Right lobe of liver (tissue), 6 donors: Measurements from ENCODE around the gene MYH10. TPM values are rescaled to one million over a fixed set of nuclear protein-coding genes. Genes with fewer than 3 reads are reported as not detected.

Source experiments
- ATAC-seq, 4 donors: fragments of 200-7000 bp; cut with Tn5 transposase; one replicate each; pipeline ENCODE4 v1.9.1; 2020; ENCODE audit warnings: mild to moderate bottlenecking in 4 of 4, moderate library complexity in 4 of 4
- DNase-seq, 3 donors: peaks; one replicate each; pipeline ENCODE4 v3.0.0-alpha.2; 2020
- H3K27ac ChIP-seq, 3 donors: fragments of 200-600 bp; one replicate each; pipeline ENCODE4 v1.8.0; 2022
- H3K27me3 ChIP-seq, 2 donors: fragments of 200-600 bp; one replicate each; pipeline ENCODE4 v1.8.0; 2022
- H3K36me3 ChIP-seq, 4 donors: fragments of 200-600 bp; sonication (generic) in 1 of 4; one replicate each; pipeline versions ENCODE4 v1.5.1 to v1.8.0; 2017 to 2022; ENCODE audit warnings: control low read depth in 1 of 4
- H3K4me1 ChIP-seq, 4 donors: fragments of 200-600 bp; sonication (generic) in 1 of 4; one replicate each; pipeline versions ENCODE4 v1.5.1 to v1.8.0; 2017 to 2022; ENCODE audit warnings: control low read depth in 1 of 4
- H3K4me3 ChIP-seq, 3 donors: fragments of 200-600 bp; one replicate each; pipeline ENCODE4 v1.8.0; 2022
- H3K9me3 ChIP-seq, 4 donors: fragments of 200-600 bp; sonication (generic) in 1 of 4; one replicate each; pipeline versions ENCODE4 v1.5.1 to v1.8.0; 2017 to 2022; ENCODE audit warnings: control low read depth in 1 of 4
- POLR2A ChIP-seq: fragments of 450-650 bp; IDR thresholded peaks from one replicate; pipeline ENCODE4 v1.6.1; 2017; ENCODE audit warnings: antibody characterized with exemption, mild to moderate bottlenecking
- WGBS: methylation state at CpG from one replicate; pipeline ENCODE4 v1.1.6; 2018; ENCODE audit warnings: low coverage, low lambda C conversion rate; ENCODE audit not compliant: insufficient coverage; ENCODE audit errors: missing lambda C conversion rate; 5-methylcytosine and 5-hydroxymethylcytosine counted together
- intact Hi-C, 2 donors: fragments of 100-400 bp; cut with DNase I; formaldehyde crosslinking; loops; one replicate each; pipeline versions ENCODE4 v1.11.2 to v1.14.1; 2022
- total RNA-seq, 6 experiments: library from RNA; depleted of rRNA in 2 of 6; stranded (reverse); fragments of >200 nt in 2 of 6; fragmentation: NEBNext Ultra II Directional in 3 of 6; extraction: Animal tissue kit (Norgen Biotek cat#: 25700) in 3 of 6; gene quantifications; one replicate each; pipeline versions ENCODE4 v1.1.0 to v1.2.4, GENCODE V29; 2016 to 2023
- TF ChIP-seq, protein P1 (sequence below), 4 donors: fragments of 200-600 bp in 3 of 4; fragments of 450-650 bp in 1 of 4; IDR thresholded peaks; one replicate each; pipeline versions ENCODE4 v1.5.1 to v1.8.0; 2016 to 2022; ENCODE audit warnings: antibody characterized with exemption in 4 of 4, mild to moderate bottlenecking in 2 of 4
- donor health status: DM: no; HTN: yes; CAD: no.
- donor health status: DM: no; HTN: no; CAD: no.
- donor health status: DM: no; HTN: no; CAD: no.
- donor health status: DM: no; HTN: yes; CAD: no.
- donor health status: DM: no; HTN: yes; CAD: no.

MYH10 gene
- total RNA-seq, 6 experiments from 2014 or later: 19.8 to 32.9 (median 24.3) TPM

GRCh38 chr17:8503368-8503767 is 127.2 kb downstream of the MYH10 start:
- intact Hi-C loops: no loop called here
- Histone ChIP-seq H3K9me3 (no peaks in the 10 kb centered on the region), H3K4me3 (no peak overlapping the region), H3K27me3 (no peaks in the 10 kb centered on the region), H3K4me1 (no peaks in the 10 kb centered on the region), H3K27ac (no peak overlapping the region), H3K36me3 (peaks cover 0 to 21% (median 10%) of the 10 kb centered on the region in 4 donors)
- WGBS: 69% methylated on average over 3 of the region's 6 CpGs
- ATAC-seq (no peak), DNase-seq (no peak)
- TF ChIP-seq POLR2A: no peak
- TF ChIP-seq, protein P1, sequence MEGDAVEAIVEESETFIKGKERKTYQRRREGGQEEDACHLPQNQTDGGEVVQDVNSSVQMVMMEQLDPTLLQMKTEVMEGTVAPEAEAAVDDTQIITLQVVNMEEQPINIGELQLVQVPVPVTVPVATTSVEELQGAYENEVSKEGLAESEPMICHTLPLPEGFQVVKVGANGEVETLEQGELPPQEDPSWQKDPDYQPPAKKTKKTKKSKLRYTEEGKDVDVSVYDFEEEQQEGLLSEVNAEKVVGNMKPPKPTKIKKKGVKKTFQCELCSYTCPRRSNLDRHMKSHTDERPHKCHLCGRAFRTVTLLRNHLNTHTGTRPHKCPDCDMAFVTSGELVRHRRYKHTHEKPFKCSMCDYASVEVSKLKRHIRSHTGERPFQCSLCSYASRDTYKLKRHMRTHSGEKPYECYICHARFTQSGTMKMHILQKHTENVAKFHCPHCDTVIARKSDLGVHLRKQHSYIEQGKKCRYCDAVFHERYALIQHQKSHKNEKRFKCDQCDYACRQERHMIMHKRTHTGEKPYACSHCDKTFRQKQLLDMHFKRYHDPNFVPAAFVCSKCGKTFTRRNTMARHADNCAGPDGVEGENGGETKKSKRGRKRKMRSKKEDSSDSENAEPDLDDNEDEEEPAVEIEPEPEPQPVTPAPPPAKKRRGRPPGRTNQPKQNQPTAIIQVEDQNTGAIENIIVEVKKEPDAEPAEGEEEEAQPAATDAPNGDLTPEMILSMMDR (IDR thresholded peaks at IDR 0.05): no peak

DNA sequence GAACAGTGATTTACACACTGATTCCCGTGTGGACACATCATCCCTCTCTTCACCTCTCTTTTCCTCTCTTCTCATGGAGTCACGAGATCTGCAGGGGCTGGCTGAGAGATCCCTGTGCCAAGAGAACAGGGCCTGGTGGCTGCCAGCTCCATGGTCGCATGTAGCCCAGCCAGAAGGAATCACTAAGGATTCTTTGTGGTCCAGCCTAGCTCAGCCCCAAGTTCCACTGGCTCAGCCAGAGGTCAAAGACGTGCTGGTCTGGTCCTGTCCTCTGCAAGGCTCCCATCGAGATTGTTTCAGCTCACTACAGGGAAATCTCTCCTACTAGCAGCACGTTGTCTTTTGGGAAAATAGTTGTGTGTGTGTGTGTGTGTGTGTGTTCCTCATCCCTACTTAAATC is 128.4 kb downstream of the MYH10 start:
- H3K4me3 ChIP-seq: no peak overlapping the region
- no peaks in the 10 kb centered on the region for H3K27me3 ChIP-seq
- peaks cover 0 to 21% (median 7%) of the 10 kb centered on the region in 4 donors for H3K36me3 ChIP-seq
- WGBS: 95% methylated on average over 3 of the region's 6 CpGs
- intact Hi-C loops: no loop called here
- H3K9me3 ChIP-seq: no peaks in the 10 kb centered on the region
- ATAC-seq (no peak), DNase-seq (no peak)
- H3K4me1 ChIP-seq: no peaks in the 10 kb centered on the region
- TF ChIP-seq POLR2A: no peak
- H3K27ac ChIP-seq: no peak overlapping the region

DNA sequence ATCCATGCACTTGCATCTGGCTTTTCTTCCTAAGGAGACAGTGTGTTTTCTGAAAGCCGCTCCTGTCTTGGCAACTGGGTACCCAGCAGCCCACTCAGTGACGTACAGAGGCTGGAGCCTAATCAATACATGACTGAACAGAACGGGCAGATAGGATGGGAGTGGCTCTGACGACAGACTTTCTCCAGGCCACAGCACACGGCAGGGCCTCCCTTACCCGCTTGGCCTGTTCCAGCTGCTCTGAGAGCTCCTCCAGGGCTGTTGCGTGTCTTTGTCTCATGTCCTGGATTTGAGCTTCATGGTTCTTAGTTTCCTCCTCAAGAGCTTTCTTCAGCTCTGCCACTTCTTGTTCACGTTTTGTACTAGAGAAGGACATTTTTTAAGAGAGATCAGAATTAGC is 129.9 kb downstream of the MYH10 start:
- intact Hi-C loops: no loop called here
- H3K4me3 ChIP-seq: no peak overlapping the region
- H3K27ac ChIP-seq: no peak overlapping the region
- H3K9me3 ChIP-seq: no peaks in the 10 kb centered on the region
- H3K36me3 ChIP-seq: peaks cover 0 to 14% (median 8%) of the 10 kb centered on the region in 4 donors
- no peak for TF ChIP-seq POLR2A
- TF ChIP-seq, protein P1 (IDR thresholded peaks at IDR 0.05): no peak
- no peaks in the 10 kb centered on the region for H3K4me1 ChIP-seq
- no peaks in the 10 kb centered on the region for H3K27me3 ChIP-seq
- 73% methylated on average over 1 of the region's 8 CpGs for WGBS
- ATAC-seq (no peak), DNase-seq (no peak)

DNA sequence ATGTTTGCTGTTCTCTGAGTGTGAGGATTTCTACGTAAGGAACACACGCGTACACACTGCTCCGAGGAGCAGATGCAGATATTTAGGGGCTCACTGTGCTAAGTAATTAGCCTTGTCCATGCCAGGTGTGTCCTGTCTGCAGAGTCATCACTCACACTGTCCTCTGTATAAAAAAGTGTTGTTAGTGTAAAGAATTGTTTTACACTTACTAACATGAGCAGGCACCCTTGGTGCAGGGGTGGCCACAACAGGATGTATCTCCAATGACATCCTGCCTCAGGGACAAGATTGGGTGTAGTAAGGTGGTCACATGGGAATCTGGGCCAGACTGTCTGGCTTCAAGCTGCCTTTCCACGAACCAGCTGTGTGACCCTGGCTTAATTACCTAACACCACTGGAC is 130.9 kb downstream of the MYH10 start:
- WGBS: 60% methylated on average over 4 of the region's 5 CpGs
- DNase-seq: no peak
- Histone ChIP-seq H3K4me3 (no peak overlapping the region), H3K4me1 (no peaks in the 10 kb centered on the region), H3K36me3 (peaks cover 0 to 14% (median 8%) of the 10 kb centered on the region in 4 donors), H3K9me3 (no peaks in the 10 kb centered on the region), H3K27me3 (no peaks in the 10 kb centered on the region), H3K27ac (no peak overlapping the region)
- TF ChIP-seq, protein P1 (IDR thresholded peaks at IDR 0.05): no peak
- TF ChIP-seq POLR2A: no peak
- ATAC-seq: peak in 3 of 4 donors; percentile 42 to 55 (median 45)
- intact Hi-C loops: no loop called here

GRCh38 chr17:8499171-8499570 is 131.4 kb downstream of the MYH10 start:
- no peaks in the 10 kb centered on the region for H3K4me1 ChIP-seq
- 94% methylated on average over 5 of the region's 9 CpGs for WGBS
- intact Hi-C loops: no loop called here

More at GRCh38 chr17:8499171-8499570, 131.4 kb downstream of the MYH10 start:
- peaks cover 0 to 14% (median 8%) of the 10 kb centered on the region in 4 donors for H3K36me3 ChIP-seq
- H3K4me3 ChIP-seq: no peak overlapping the region
- ATAC-seq (no peak), DNase-seq (no peak)
- H3K27me3 ChIP-seq: no peaks in the 10 kb centered on the region
- TF ChIP-seq, protein P1 (IDR thresholded peaks at IDR 0.05): no peak
- TF ChIP-seq POLR2A: no peak
- H3K27ac ChIP-seq: no peak overlapping the region
- H3K9me3 ChIP-seq: no peaks in the 10 kb centered on the region
